Stimulated activated CD8-positive, alpha-beta memory T cell treated with anti-CD3 and anti-CD28 coated beads, Interleukin-4, amount 100 ng/mL, for 48 hours (primary cell): ENCODE measurements around the gene LRRC57.

Source experiments
- DNase-seq: peaks from one replicate; pipeline ENCODE4 v3.0.0-alpha.2; 2020

LRRC57 gene

DNA sequence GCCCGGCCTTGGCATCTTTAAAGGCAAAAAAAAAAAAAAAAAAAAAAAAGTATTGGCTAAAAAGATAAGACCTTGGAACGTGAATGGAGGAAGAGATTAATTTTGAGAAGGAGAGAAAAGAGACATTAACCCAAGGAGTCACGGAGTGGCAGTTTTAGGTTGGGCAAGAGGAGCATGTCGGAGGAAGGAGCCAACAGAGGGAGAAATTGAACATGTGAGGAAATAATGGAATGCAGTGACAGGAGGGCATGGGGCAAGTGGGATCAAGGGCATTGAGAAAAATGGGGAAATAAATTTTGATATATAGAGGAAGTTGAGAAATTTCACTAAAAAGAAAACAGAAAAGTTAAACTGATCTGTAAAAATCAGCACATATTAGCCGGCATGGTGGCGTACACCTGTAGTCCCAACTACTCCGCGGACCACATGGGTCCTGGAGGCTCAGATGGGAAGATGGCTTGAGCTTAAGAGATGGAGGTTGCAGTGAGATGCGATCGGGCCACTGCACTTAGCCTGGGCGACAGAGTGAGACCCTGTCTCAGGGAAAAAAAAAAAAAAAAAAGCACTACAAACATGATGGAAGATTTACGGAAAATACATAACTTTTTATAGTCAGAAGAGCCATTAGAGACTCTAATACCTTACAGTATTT, 1.3 kb upstream of the LRRC57 start:
- no peak for DNase-seq

DNA sequence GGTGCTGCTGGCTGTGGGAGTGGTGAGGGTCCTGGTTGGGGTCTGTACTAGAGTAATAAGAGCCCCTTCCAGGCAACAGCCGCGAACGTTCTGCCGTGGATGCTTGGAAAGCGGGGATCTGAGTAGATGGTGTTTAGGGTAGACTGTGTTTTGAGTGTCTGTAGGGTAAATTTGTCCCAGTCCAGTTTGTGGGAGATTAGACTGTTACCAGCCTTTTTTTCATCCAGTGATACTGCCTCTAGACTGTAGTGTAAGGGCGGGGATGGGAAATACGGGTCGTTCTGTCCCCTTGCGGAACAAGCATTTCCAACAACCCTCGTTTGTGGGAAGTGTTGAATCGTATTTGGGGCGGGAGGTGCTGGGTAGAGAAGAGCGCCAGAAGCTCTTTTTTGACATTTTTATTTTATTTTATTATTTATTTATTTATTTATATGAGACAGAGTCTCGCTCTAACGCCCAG, 469 bp upstream of the LRRC57 start:
- DNase-seq, result no peak

DNA sequence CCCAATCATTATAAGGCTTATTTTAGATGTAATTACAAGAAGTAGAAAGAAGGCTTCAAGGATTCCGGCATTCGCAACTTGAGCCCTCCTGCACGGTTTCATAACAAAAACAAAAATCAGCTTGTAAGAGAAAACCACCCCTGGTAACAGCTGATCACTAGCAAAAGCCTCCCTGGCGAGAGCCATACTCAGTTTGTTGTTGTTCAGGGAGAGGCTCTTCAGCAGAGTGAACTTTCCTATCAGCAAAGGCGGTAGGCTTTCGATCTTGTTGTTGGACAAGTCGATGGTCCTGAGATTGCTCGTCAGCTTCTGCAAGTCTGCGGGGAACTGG, 710 bp downstream of the LRRC57 start:
- DNase-seq, result no peak

DNA sequence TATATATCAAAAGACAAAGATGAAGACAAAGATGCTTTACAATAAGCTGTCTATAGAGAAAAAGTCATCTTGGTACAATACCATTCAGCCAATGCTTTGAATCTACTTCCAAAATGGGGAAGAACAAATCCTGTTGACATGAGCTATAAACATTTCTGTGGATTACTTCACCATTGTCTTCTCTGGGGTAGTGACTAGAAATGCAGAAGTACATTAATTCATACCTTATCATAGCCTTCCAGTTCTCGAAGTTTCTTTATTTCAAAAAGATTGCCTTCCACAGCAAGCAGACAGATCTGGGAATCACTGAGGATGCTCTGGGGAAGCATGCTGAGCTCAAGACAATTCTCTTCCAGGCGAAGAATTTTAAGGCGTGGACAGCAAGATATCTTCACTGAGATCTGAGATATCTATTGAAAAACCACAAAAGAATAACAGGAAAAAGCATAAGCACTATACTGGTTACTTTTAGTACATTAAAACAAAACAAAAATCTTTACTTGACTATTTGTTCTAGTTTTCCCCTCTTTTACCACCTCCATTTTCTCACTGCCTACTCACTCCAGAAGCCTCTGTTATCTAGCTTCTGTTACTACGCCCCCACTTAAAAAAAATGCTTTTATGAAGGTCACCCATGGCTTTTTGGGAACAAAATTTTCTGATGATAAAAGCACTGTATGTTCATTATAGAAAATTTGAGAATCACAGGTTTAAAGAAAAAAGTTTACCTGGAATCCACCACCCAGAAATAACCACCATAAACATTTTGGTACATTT, 3.6 kb downstream of the LRRC57 start:
- DNase-seq, result no peak

DNA sequence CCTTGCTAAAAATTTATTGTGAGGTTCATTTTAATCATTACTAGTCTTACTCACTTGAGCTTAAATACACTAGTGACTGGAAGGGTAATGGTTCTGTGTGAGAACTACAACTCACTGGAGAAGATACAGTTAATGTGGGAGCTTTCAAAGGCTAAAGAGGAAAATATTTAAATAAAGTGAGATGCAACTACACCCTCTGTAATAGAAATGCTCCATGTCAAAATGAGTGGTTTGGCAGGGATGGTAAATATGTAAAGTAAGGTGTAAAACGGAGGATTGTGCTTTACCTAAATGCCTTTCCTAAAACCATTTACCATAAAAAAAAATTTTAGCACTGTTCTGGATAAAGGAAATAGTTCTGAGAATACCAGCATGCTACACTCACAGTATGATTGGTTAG, 15.3 kb downstream of the LRRC57 start:
- DNase-seq, result no peak

DNA sequence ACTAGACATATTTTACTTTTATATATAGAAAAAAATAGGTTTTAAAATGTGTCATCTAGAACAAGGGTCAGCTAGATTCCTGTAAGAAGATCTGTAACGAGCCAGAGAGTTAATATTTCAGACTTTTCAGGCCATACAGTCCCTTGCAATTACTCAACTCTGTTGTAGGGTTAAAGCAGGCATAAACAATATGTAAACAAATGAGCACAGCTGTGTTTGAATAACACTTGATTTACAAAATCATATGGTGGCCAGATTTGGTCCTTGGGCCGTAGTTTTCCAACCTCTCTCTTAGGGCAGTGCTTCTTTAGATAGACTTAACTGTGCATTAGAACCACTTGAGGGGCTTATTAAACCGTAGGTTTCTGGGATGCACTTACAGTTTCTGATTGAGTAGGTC, 19.6 kb downstream of the LRRC57 start:
- DNase-seq, result no peak

DNA sequence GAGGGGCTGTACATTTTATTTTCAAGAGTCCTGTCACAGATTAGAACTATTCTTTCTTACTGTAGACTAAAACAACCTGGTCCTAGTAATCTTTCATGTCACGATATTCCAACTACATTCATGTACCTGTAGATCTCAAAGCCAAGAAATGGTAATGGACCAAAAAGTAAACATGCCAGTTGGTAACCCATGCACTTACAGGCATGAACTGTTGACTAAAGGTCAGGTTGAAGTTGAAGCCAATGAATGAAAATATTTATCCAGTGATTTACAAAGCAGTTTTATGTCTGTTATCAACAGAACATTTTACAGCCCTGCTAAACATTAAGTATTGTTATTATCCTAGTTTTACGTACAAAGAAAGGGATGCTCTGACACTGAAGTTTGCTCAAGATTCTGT, 25.3 kb downstream of the LRRC57 start:
- no peak for DNase-seq

DNA sequence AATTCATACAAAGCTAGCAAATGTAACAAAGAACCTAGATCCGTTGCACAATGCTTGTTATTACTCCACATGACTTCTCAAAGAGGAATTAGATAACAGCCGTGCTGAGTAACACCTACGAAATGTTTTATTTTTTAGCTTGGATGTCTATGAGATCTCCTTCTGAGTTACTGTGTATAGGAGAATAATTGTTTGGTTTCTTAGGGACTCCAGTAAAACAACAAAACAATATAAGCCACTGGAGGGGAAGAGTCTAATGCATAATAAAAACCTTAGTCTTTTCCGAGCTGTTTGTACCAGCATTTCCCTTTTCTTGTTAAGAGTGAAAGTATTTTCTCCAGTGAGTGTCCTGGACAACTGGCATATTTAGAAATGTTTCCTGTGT, 37.6 kb downstream of the LRRC57 start:
- no peak for DNase-seq

DNA sequence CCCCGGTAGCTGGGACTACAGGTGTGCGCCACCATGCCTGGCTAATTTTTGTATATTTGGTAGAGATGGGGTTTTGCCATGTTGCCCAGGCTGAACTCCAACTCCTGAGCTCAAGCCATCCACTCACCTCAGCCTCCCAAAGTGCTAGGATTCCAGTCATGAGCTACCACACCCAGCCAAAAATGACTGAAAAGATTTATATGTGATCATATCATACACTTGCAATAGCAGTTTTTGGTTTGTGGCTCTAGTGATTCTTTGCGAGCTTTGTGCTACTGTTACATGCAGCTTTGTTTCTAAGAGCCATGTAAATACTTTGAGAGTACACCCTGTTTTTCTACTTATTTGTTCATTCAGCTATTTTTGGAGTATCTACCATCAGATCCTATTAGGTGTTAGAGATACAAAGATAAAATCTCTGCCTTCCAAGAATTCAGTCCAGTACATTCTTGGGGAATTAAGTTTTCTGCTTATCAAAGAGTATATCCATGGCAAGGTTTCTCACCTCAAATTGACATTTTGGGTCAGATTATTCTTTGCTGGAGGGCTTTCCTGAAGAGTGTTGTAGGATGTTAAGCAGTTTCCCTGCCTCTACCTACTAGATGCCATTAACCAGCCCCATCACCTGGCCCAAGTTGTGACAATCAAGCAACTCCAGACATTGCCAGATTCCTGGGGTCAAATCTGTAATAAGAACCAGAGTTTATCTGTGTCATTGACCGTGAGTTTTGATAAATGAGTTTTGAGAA, 38.2 kb downstream of the LRRC57 start:
- no peak for DNase-seq

DNA sequence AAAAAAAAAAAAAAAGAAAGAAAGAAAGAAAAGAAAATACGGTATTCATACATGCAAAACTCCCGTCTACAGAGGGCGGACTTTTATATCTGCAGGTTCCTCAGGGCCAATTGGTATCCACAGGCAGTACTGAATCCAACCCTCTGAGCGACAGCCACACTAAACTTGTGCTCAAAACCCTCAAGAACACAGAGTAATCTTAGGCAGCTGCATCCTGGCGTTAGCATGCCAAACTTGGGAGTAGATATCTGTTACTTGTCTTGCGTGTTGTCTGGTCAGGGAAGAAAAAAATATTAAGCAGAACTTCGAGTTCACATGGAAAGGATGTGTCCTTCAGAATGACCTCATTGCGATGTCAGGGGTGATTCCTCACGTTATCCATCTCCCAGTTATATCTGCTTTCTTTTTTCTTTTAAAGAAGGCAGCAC, 40.3 kb downstream of the LRRC57 start:
- DNase-seq, result no peak

DNA sequence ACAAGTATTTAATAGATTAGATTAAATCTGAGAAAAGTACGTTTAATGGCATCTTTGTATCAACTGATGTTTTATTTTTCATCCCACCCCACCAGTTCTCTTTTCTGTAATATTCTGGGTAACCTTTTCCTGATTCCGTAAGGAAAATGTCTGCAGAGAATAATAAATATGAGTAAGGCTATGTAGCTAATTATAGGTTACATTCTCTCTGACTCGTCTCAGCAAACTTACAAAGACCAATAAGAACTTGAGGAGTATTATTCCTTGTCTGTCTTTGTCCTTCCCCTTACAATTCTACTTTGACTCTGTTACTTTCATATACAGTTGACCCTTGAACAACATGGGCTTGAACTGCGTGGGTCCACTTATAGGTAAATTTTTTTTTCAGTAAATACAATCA, 41.1 kb downstream of the LRRC57 start:
- DNase-seq, result no peak

DNA sequence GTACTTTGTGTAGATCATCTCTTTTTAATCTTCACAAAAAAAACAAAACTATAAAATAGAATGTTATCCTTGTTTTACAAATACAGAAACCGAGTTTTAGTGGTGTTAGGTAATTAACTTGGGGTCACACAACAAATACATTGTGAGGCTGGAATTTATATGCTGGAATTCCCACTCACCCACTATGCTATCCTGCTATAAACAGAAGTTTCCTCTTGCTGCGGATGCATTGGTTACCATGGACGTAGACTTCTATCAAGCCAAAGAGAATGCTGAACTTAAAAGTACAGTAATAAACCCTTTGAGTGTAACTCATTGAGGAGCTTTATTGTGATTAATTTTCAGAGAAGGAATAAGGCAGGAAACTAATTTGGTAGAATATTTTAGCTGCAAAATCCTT, 44.0 kb downstream of the LRRC57 start:
- no peak for DNase-seq

DNA sequence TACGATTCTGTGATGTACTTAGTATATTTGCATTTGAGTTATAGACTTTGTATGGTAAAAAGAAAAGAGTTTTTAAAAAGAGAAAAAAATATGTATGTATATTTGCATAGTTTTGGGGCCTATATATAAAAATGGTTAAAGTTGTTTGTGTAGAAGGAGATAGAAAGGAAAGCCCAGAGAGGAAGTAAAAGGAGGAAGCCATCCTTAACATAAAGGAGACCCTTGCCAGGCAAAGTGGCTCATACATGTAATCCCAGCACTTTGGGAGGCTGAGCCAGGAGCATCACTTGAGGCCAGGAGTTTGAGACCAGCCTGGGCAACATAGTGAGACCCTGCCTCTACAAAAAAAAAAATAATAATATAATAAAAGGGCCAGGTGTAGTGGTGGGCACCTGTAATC, 44.8 kb downstream of the LRRC57 start:
- no peak for DNase-seq

DNA sequence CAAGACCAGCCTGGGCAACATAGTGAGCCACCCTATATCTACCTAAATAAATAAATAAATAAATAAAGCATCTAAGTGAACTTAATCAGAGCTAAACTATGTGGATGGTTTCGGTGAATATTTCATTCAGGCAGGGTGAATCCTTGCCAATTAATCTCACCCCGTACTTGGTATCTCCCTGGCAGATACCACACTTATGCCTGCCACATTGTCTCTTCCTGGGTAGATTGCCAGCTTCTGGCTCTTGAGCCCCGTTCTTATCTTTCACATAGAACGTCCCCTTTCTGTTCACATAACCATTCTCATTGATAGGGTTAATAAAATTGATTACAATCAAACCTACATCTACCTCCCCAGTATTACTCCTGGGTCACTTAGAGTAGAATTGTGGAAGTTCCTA, 46.1 kb downstream of the LRRC57 start:
- no peak for DNase-seq

DNA sequence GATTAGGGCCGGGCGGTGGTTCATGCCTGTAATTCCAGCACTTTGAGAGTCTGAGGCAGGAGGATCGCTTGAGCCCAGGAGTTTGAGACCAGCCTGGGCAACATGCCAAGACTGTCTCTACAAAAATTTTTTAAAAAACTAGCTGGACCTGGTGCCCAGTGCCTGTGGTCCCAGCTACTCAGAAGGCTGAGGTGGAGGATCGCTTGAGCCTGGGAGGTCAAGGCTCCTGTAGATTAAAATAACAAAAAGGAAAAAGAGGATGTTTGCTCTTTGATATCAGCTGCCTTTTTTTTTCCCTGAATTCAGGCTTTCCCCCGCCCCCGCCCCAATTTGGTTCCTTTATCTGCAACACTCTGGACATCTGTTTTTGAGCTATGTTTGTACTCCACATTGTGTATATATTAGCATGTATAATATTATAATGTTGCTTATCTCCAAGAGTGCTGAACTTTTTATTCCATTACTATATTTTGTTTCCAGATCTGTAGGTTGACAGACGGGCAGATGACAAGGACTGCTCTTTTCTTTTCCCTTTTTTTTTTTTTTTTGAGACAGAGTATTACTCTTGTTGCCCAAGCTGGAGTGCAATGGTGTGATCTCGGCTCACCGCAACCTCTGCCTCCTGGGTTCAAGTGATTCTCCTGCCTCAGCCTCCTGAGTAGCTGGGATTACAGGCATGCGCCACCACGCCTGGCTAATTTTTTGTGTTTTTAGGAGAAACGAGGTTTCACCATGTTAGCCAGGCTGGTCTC, 48.6 kb downstream of the LRRC57 start:
- no peak for DNase-seq

DNA sequence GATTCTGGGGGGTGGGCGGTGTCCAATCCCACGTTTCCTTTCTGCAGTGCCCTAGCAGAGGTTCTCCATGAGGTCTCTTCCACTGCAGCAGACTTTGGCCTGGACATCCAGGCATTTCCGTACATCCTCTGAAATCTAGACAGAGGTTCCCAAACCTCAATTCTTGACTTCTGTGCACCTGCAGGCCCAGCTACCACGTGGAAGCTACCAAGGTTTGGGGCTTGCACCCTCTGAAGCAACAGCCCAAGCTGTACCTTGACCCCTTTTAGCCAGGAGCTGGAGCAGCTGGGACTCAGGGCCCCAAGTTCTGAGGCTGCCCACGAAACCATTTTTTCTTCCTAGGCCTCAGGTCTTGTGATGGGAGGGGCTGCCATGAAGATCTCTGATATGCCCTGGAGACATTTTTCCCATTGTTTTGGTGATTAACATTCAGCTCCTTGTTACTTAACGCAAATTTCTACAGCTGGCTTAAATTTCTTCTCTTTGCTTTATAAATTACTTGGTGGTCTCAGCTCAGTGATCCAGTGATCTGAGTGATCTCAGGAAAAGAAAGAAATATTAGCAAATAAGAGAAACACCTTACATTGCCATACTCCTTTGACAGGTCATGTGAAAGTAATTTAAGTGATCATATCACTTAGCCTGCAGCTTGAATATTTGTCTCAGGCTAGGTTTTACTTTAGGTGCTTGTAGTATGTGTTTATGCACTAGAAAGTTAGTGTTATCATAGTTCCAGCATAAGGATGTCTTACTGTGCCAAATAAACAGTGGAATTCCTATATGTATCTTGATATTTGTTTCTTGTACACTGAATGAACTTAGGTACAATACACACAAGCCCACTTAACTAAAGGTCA, 50.2 kb downstream of the LRRC57 start:
- DNase-seq, result no peak

DNA sequence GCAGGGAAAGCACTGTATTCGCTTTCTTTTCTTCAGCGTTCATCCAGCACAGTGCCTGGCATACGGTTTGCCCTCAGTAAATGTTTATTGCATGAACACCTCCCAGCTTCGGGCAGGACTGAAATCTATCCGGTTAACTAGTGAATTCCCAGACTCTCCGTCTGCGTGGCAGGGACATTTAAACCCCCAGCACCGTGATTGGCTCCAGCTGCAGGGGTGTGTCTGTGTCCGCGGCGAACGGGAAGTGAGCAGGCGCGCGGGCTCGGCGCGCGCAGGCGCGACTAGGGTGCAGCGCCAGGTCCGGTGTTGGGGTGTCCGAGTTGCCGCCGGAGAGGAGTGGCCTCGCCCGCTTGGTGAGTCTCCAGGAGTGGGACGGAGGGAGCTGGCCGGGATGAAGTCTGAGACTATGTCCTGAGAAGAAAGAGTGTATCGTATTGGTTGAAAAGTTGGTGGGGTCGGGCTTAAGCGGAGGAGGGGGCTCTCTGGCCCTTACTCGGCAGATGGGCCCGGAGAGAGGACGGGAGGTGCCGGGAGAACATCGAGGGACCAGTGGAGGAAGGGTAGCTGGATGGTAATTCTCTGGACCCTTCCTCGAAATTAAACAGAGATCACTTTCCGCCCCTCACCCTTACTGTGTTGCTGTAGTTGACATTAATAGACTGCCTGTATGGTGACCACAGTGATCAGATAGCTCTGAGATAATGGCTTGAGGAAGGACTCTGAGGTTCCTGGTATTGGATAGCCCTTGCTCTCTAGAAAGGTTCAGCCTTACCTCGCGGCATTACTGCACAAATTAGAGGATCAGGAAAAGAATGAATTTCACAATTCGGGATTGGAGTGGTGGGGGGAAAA, 53.0 kb downstream of the LRRC57 start, which contains the start of gene SNAP23:
Gene SNAP23 (plus strand): TSS at position 274 of the 852 bp plus-strand sequence. CDS start 16,213 bp downstream, outside the sequence.
- DNase-seq, result peak; percentile 87

DNA sequence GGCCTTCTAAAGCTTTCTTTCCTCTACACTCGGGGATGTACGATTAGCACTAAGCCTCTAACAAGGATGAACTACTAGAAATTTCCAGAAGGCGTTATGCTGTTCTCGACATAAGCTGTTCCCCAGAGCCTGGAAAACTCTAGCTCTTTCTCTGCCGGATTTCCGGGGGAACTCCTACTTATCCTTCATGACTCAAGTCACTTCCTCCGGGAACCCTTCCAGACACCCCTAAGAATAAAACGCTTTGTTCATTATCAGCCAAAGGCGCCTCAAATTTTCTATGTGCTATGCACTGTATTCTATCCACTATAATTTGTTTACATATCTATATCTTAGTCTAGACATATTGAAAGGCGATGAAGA, 53.6 kb downstream of the LRRC57 start:
- no peak for DNase-seq

DNA sequence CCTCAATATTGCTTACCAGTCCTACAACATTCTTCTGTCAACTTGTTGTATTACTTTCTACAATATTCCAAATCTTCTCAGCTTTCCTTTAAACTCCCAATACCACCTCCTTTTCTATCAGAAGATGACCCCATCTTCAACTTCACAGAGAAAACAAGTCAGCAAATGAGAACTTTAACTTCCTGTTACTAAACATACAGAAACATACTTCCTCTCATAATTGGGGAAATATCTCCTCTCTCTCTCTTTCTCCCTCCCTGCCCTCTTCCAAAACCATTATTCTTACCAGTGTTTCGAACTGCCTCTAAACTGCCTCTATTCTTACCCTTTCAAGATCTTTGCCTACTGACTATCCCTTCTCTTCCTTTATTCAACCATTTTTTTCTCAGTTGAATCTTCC, 54.9 kb downstream of the LRRC57 start:
- no peak for DNase-seq

DNA sequence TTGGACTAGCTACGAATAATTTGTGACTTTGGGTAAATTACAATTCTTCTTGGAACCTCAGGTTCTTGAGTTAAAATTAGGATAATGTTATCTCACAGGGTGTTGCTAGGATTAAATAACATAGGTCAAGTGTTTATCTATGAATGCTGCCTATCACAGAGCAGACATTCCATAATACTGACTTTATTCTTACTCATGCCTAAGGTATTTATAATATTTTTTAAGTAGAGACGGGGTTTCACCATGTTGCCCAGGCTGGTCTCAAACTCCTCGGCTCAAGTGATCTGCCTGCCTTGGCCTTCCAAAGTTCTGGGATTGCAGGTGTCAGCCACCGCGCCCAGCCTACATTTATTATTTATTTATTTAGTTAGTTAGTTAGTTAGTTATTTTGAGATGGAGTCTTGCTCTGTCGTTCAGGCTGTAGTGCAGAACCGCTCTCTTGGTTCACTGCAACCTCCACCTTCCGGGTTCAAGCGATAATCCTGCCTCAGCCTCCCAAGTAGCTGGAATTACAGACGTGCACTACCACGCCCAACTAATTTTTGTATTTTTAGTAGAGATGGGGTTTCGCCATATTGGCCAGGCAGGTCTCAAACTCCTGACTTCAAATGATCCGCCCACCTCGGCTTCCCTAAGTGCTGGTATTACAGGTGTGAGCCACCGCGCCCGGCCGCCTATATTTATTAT, 56.9 kb downstream of the LRRC57 start:
- no peak for DNase-seq
